HG03045 (cell line): Measurements from ENCODE around the gene LINC00237.

Experiments used
- ATAC-seq: cut with Tn5 transposase; IDR thresholded peaks from one replicate; pipeline ENCODE4 v1.9.1; 2021; ENCODE audit warnings: mild to moderate bottlenecking, moderate library complexity; ENCODE audit not compliant: unreplicated experiment

The LINC00237 gene

DNA sequence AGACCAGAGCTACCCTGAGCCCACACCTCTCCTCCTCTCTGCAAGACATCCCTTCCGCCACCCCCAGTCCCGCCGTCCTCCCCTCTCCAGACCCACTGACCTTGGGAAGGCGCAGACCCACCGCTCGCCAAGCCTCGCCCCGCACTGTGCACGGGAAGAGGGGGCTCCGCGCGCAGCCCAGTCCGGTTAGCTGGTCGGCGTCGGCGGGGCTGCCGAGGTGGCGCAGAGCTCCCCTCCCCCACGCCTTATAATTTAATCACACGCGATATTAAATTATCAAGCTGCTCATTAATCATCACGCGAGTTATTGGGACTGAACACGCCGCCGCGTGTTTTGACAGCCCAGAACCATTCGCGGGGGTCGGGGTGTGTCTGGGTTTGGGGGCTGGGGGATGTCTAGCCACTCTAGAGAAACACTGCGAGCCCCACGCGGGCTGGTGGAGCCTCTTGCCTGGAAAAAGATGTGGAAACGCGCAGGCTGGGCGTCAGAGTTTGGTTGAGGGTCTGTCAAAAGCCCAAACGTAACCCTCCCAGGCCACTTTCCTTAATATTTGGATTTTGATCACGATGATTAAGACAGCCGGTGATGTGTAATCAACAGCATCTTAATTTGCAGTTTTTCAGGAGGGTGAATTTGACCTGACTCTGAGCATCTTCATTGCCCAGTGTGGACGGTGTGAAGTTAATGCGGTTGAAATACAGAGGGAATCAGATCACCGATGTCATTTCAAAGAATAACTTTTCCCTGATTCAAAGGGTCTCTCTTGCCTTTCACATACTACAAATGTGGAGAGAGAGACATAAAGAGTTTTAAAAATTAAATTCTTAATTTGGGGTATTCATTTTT lies at the start of gene LINC00237:
Gene LINC00237 (minus strand): TSS at position 188 of the 847 bp plus-strand sequence.
- ATAC-seq, result no peak

GRCh38 chr20:21155268-21155667 lies 49.1 kb upstream of the LINC00237 start:
- ATAC-seq, result no peak

GRCh38 chr20:21154692-21155091 lies 48.5 kb upstream of the LINC00237 start:
- no peak for ATAC-seq

- ATAC-seq, result no peak
Observed at GRCh38 chr20:21151791-21152190, 45.6 kb upstream of the LINC00237 start.

- ATAC-seq, result no peak
Observed at GRCh38 chr20:21149344-21149743, 43.2 kb upstream of the LINC00237 start.

DNA sequence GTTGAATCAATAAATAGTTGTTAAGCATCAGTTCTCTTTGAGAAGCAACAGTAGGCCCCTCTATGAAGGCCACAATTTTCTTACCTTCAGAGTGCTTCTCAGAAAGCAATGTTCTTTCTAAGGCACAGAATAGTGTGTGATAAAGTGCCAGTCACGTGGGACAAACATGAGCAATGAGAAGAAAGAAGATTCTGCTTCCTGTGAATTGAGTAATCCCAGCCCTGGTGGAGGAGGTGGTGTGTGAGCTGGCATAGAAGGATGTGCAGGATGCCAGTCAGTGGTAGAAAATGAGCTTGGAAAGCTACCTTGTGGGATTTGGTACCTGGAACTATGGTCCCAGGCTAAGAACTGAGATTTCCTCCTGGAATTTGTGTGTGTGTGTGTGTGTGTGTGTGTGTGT lies 41.4 kb upstream of the LINC00237 start:
- no peak for ATAC-seq

- ATAC-seq, result no peak
Observed at GRCh38 chr20:21146215-21146614, 40.1 kb upstream of the LINC00237 start.

- no peak for ATAC-seq
Observed at GRCh38 chr20:21145424-21145823, 39.3 kb upstream of the LINC00237 start.

- ATAC-seq, result no peak
Observed at GRCh38 chr20:21143194-21143890, 37.2 kb upstream of the LINC00237 start.

- no peak for ATAC-seq
Observed at GRCh38 chr20:21141825-21142224, 35.7 kb upstream of the LINC00237 start.

DNA sequence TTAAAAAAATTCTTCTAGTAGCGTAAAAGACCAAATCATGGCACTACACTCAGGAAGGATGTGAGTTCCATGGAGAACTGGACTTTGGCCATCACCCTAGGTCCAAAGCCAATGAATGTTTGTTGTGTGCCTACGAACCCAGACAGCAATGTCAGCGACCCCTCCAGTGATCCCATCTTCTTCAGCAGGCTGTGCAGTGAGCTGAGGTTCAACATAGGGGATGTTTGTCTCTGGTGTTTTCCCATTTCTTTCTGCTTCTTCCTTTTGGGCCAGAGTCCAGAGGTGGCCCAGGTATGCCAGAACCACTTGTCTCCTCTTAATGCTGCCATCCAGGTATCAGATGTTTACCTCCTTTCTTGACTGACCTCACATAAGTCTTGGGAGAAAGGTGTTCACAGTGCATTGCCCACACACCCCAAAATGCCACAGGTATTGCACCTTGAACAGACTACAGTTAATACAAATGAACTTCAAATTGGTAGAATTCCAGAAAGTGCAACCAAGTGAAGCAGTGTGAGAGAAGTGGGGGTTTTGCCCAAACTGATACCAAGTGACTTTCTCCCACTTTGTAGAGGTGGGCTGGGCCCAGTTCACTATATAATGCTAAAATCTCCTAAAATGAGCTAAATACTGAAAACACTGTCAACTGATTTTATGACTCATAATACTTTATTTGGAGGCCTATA lies 33.9 kb upstream of the LINC00237 start:
- ATAC-seq, result no peak

DNA sequence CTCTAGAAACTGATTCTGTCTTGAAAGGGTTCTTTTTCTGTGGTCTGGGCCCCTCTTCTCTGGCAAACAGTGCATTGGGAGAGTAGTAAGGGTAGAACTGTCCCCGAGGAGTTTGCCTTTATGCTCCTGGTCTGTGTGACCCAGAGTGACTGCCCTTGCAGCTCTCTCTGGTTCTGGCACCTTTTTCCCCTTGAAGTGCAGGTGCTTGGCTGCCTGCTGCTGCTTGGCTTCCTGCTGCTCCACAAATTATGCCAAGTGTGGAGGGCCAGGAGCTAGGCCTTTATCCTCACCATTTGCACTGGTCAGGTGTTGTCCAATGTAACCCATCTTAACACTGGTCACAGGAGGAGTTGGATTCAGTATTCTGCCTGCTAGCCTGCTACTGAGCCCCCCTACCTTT lies 30.9 kb upstream of the LINC00237 start:
- no peak for ATAC-seq

GRCh38 chr20:21136015-21136732 lies 30.0 kb upstream of the LINC00237 start:
- ATAC-seq, result no peak

DNA sequence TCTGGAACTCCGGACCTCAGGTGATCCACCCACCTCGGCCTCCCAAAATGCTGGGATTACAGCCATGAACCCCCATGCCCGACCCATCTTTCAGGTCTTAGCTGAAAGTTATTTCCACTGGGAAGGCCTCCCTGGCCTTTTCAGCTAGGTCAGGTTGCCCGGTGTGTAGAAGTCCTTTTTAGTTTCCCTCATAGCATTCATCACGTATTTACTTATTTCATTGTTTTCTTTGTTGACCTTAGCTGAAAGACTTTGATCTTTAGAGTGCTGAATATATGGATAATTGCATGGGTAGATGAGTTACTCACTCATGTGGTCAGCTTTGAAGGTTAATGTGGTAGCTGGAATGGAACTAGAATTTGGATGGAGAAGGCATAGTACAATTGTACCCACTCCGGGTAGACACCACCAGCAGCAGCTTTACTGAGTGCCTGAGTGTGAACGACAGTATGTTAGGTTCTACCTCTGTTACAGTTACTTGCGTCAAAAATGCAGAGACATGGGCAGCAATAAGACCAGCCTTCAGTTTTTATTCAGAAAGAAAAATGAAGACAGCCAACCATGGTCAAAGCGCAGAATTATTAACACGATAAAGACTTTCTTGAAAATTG lies 28.8 kb upstream of the LINC00237 start:
- ATAC-seq, result no peak

GRCh38 chr20:21133917-21134622 lies 27.9 kb upstream of the LINC00237 start:
- ATAC-seq, result no peak

DNA sequence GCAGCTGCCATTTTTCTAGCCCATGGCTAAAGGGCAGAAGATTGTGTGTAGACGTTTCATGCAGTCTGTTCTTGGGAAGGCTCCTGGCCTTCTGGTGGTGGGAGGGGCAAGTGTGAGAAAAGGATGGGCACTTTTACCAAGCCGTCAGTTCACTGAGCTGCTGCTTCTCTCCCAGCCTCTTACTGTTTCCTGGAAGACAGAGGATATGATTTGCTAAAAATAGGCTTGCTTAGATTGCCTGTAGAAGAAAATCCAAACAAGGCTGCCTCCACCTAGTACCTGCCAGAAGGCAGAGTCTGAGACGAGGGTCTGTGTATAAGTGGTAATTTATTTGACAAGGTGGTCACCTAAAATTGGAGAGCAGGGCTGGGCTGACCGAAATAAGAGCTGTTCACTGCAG lies 27.2 kb upstream of the LINC00237 start:
- no peak for ATAC-seq

- no peak for ATAC-seq
Observed at GRCh38 chr20:21129861-21130260, 23.7 kb upstream of the LINC00237 start.

GRCh38 chr20:21127201-21127981 lies 21.2 kb upstream of the LINC00237 start:
- no peak for ATAC-seq

GRCh38 chr20:21126581-21126870 lies 20.4 kb upstream of the LINC00237 start:
- ATAC-seq, result no peak
